ENCODE measurements around the gene CSNK2B. TPM values are rescaled to one million over a fixed set of nuclear protein-coding genes. Genes with fewer than 3 reads are reported as not detected.

The CSNK2B gene
- total and polyA plus RNA-seq, 9 of the 15 experiments (the other 6 are each of a cell fraction or from before 2014, with no cell fraction given) = 120 to 1,126 (median 529) TPM

DNA sequence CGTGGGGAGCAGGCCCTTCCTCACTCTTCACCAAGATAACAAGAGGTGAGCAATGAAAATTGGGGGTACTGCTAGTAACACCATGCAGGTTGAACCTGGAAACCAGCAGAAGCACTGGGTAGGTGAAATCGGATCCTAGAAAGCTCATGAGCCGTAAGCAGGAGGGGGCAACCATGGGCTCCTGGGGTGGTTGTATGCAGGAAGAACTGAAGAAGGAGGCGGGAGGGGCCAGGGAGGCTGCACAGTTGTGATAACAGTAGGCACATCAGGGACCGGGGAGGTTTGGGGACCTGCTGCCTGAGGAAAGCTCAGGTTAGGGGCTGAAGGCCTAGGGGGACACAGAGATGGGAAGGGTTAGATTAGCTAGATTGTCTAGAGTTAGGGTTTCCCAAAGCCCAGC, 20.6 kb downstream of the CSNK2B start (continued):
- TF ChIP-seq CEBPZ (IDR thresholded peaks at IDR 0.05; ENCODE audit: borderline replicate concordance, low read depth, low read length) (no peak), CTBP1 (IDR thresholded peaks at IDR 0.05; ENCODE audit: borderline replicate concordance) (no peak), GATA2 (CRISPR knock-in tag; IDR thresholded peaks at IDR 0.05) (peak; percentile 35; the same call in 1 of the 2 replicates), MED1 (CRISPR knock-in tag; IDR thresholded peaks at IDR 0.05; ENCODE audit: borderline replicate concordance) (no peak), ZNF766 (CRISPR knock-in tag; conservative IDR thresholded peaks at IDR 0.05) (no peak), ZSCAN29 (IDR thresholded peaks at IDR 0.05) (peak; percentile 53; the same call in 1 of the 2 replicates), NCOA6 (IDR thresholded peaks at IDR 0.05) (no peak), MEF2A (IDR thresholded peaks at IDR 0.05; ENCODE audit: control insufficient read depth, low read depth, low read length) (no peak), SREBF2 (CRISPR knock-in tag; IDR thresholded peaks at IDR 0.05) (no peak), ZBTB7A (IDR thresholded peaks at IDR 0.05; ENCODE audit: borderline replicate concordance, control insufficient read depth, low read depth, low read length) (peak; percentile 68; the same call in 1 of the 2 replicates), HDGF (IDR thresholded peaks at IDR 0.05) (peak; percentile 97), SMARCB1 (IDR thresholded peaks at IDR 0.05; ENCODE audit: insufficient read length, low read depth) (no peak), SIN3A (IDR thresholded peaks at IDR 0.05; ENCODE audit: borderline replicate concordance in 2 of 2, control insufficient read depth in 1 of 2, low read depth in 2 of 2, low read length in 2 of 2) (no peak), ZNF79 (CRISPR knock-in tag; IDR thresholded peaks at IDR 0.05; ENCODE audit: low read depth) (no peak), CHD2 (IDR thresholded peaks at IDR 0.05; ENCODE audit: low read depth, low read length) (no peak), GTF3C2 (IDR thresholded peaks at IDR 0.05; ENCODE audit: borderline replicate concordance, extremely low read depth, insufficient read length) (no peak), NCOR1 (IDR thresholded peaks at IDR 0.05) (no peak; the same call in 1 of the 2 replicates)
- TF ChIP-seq, protein P1, sequence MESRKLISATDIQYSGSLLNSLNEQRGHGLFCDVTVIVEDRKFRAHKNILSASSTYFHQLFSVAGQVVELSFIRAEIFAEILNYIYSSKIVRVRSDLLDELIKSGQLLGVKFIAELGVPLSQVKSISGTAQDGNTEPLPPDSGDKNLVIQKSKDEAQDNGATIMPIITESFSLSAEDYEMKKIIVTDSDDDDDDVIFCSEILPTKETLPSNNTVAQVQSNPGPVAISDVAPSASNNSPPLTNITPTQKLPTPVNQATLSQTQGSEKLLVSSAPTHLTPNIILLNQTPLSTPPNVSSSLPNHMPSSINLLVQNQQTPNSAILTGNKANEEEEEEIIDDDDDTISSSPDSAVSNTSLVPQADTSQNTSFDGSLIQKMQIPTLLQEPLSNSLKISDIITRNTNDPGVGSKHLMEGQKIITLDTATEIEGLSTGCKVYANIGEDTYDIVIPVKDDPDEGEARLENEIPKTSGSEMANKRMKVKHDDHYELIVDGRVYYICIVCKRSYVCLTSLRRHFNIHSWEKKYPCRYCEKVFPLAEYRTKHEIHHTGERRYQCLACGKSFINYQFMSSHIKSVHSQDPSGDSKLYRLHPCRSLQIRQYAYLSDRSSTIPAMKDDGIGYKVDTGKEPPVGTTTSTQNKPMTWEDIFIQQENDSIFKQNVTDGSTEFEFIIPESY (CRISPR knock-in tag; IDR thresholded peaks at IDR 0.05) = peak; percentile 62; the same call in 1 of the 2 replicates
- TF ChIP-seq, protein P2, sequence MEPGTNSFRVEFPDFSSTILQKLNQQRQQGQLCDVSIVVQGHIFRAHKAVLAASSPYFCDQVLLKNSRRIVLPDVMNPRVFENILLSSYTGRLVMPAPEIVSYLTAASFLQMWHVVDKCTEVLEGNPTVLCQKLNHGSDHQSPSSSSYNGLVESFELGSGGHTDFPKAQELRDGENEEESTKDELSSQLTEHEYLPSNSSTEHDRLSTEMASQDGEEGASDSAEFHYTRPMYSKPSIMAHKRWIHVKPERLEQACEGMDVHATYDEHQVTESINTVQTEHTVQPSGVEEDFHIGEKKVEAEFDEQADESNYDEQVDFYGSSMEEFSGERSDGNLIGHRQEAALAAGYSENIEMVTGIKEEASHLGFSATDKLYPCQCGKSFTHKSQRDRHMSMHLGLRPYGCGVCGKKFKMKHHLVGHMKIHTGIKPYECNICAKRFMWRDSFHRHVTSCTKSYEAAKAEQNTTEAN (CRISPR knock-in tag; IDR thresholded peaks at IDR 0.05) = no peak
